Testis (tissue), 2 donors: ENCODE results near the gene HUNK.

ENCODE experiments used
- POLR2A ChIP-seq: fragments of 450-650 bp; IDR thresholded peaks from one replicate; pipeline ENCODE4 v1.6.1; 2017; ENCODE audit warnings: antibody characterized with exemption, mild to moderate bottlenecking, moderate library complexity
- TF ChIP-seq, protein P1 (sequence below), 3 experiments: fragments of 450-650 bp in 2 of 3; fragments of 200-600 bp in 1 of 3; sonication (generic) in 1 of 3; IDR thresholded peaks; one replicate each; pipeline ENCODE4 v1.5.1; 2016 to 2019; ENCODE audit warnings: antibody characterized with exemption in 3 of 3, mild to moderate bottlenecking in 2 of 3, moderate library complexity in 1 of 3

DNA sequence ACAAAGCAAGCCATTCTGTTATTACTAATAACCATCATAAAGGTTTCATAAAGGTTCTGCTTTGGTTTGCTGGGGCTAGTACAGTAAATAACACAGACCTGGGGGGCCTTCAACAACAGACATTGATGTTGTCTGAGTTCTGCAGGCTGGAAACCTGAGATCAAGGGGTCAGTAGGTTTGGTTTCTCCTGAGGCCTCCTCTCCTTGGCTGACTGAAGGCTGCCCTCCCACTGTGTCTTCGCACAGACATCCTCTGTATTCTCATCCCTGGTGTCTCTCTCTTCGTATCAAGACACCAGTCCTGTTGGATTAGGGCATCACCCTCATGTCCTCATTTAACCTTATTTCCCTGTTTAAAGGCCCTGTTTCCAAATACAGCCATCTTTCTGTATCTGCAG is 37.3 kb downstream of the HUNK start:
- TF ChIP-seq POLR2A, result no peak
- TF ChIP-seq, protein P1, sequence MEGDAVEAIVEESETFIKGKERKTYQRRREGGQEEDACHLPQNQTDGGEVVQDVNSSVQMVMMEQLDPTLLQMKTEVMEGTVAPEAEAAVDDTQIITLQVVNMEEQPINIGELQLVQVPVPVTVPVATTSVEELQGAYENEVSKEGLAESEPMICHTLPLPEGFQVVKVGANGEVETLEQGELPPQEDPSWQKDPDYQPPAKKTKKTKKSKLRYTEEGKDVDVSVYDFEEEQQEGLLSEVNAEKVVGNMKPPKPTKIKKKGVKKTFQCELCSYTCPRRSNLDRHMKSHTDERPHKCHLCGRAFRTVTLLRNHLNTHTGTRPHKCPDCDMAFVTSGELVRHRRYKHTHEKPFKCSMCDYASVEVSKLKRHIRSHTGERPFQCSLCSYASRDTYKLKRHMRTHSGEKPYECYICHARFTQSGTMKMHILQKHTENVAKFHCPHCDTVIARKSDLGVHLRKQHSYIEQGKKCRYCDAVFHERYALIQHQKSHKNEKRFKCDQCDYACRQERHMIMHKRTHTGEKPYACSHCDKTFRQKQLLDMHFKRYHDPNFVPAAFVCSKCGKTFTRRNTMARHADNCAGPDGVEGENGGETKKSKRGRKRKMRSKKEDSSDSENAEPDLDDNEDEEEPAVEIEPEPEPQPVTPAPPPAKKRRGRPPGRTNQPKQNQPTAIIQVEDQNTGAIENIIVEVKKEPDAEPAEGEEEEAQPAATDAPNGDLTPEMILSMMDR (IDR thresholded peaks at IDR 0.05), result no peak
